ENCODE measurements around the gene TRIP12.

DNA sequence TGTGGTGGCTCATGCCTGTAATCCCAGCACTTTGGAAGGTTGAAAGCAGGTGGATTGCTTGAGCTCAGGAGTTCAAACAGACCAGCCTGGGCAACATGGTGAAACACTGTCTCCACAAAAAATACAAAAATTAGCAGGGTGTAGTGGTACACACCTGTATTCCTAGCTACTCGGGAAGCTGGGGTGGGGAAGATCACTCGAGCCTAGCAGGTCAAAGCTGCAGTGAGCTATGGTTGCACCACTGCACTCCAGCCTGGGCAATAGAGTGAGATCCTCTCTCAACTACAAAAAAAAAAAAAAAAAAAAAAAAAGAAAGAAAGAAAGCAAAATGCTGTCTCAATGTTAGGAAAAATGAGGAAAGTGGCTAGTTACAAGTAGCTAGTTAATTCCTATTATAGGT is 56.8 kb downstream of the TRIP12 start:
- TF ChIP-seq GATA3 (IDR thresholded peaks at IDR 0.05; ENCODE audit: low read depth, low read length) (no peak), GATA2 (IDR thresholded peaks at IDR 0.05; ENCODE audit: low read depth, low read length) (no peak)
